ENCODE measurements around the gene CHN1.

The CHN1 gene

GRCh38 chr2:174918886-174919526, 86.2 kb downstream of the CHN1 start:
- no peak for DNase-seq

GRCh38 chr2:174916270-174916930, 88.8 kb downstream of the CHN1 start:
- DNase-seq, result no peak

GRCh38 chr2:174914853-174915760, 90.1 kb downstream of the CHN1 start:
- no peak for DNase-seq

- DNase-seq, result no peak
Observed at GRCh38 chr2:174908284-174908683, 96.9 kb downstream of the CHN1 start.

GRCh38 chr2:174903264-174903556, 102.0 kb downstream of the CHN1 start:
- DNase-seq, result no peak

- no peak for DNase-seq
Observed at GRCh38 chr2:174902506-174903263, 102.5 kb downstream of the CHN1 start.

GRCh38 chr2:174901075-174901474, 104.1 kb downstream of the CHN1 start:
- DNase-seq, result no peak

GRCh38 chr2:174897286-174897685, 107.9 kb downstream of the CHN1 start:
- DNase-seq, result no peak

- DNase-seq, result no peak
Observed at GRCh38 chr2:174893018-174893417, 112.2 kb downstream of the CHN1 start.

- DNase-seq, result no peak
Observed at GRCh38 chr2:174892546-174892945, 112.6 kb downstream of the CHN1 start.

- DNase-seq, result no peak
Observed at GRCh38 chr2:174888646-174889271, 116.4 kb downstream of the CHN1 start.

GRCh38 chr2:174888146-174888545, 117.0 kb downstream of the CHN1 start:
- no peak for DNase-seq

- no peak for DNase-seq
Observed at GRCh38 chr2:174882416-174882815, 122.8 kb downstream of the CHN1 start.

GRCh38 chr2:174881678-174882077, 123.5 kb downstream of the CHN1 start:
- no peak for DNase-seq

- DNase-seq, result no peak
Observed at GRCh38 chr2:174878537-174879147, 126.5 kb downstream of the CHN1 start.

- no peak for DNase-seq
Observed at GRCh38 chr2:174877751-174878150, 127.4 kb downstream of the CHN1 start.

GRCh38 chr2:174877301-174877700, 127.9 kb downstream of the CHN1 start:
- no peak for DNase-seq

- DNase-seq, result no peak
Observed at GRCh38 chr2:174874085-174874484, 131.1 kb downstream of the CHN1 start.

- DNase-seq, result no peak
Observed at GRCh38 chr2:174873471-174873870, 131.7 kb downstream of the CHN1 start.

- DNase-seq, result no peak
Observed at GRCh38 chr2:174870787-174871186, 134.4 kb downstream of the CHN1 start.

GRCh38 chr2:174868878-174869277, 136.3 kb downstream of the CHN1 start:
- no peak for DNase-seq

- no peak for DNase-seq
Observed at GRCh38 chr2:174866421-174866820, 138.8 kb downstream of the CHN1 start.

Data from activated gamma-delta T cell (primary cell).